Esophagus squamous epithelium (tissue), 4 donors: Measurements from ENCODE around the gene HP.

Experiments
- POLR2A ChIP-seq, 4 donors: fragments of 450-650 bp; IDR thresholded peaks; one replicate each; pipeline ENCODE4 v1.6.1; 2017; ENCODE audit warnings: antibody characterized with exemption in 4 of 4, mild to moderate bottlenecking in 4 of 4, moderate library complexity in 3 of 4
- TF ChIP-seq, protein P1 (sequence below), 6 experiments: fragments of 450-650 bp in 4 of 6; fragments of 200-600 bp in 2 of 6; sonication (generic) in 2 of 6; IDR thresholded peaks; one replicate each; pipeline ENCODE4 v1.5.1; 2016 to 2019; ENCODE audit warnings: antibody characterized with exemption in 6 of 6, mild to moderate bottlenecking in 4 of 6, moderate library complexity in 4 of 6

DNA sequence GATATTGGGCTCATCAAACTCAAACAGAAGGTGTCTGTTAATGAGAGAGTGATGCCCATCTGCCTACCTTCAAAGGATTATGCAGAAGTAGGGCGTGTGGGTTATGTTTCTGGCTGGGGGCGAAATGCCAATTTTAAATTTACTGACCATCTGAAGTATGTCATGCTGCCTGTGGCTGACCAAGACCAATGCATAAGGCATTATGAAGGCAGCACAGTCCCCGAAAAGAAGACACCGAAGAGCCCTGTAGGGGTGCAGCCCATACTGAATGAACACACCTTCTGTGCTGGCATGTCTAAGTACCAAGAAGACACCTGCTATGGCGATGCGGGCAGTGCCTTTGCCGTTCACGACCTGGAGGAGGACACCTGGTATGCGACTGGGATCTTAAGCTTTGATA is 6.1 kb downstream of the HP start:
- TF ChIP-seq POLR2A (IDR thresholded peaks at IDR 0.05): no peak
- TF ChIP-seq, protein P1, sequence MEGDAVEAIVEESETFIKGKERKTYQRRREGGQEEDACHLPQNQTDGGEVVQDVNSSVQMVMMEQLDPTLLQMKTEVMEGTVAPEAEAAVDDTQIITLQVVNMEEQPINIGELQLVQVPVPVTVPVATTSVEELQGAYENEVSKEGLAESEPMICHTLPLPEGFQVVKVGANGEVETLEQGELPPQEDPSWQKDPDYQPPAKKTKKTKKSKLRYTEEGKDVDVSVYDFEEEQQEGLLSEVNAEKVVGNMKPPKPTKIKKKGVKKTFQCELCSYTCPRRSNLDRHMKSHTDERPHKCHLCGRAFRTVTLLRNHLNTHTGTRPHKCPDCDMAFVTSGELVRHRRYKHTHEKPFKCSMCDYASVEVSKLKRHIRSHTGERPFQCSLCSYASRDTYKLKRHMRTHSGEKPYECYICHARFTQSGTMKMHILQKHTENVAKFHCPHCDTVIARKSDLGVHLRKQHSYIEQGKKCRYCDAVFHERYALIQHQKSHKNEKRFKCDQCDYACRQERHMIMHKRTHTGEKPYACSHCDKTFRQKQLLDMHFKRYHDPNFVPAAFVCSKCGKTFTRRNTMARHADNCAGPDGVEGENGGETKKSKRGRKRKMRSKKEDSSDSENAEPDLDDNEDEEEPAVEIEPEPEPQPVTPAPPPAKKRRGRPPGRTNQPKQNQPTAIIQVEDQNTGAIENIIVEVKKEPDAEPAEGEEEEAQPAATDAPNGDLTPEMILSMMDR (IDR thresholded peaks at IDR 0.05): no peak
